NB4 (cell line): ENCODE measurements around the gene DOK3.

Experiments used
- DNase-seq: peaks from one replicate; pipeline ENCODE4 v3.0.0; 2010; ENCODE audit warnings: low read depth
- H3K4me3 ChIP-seq: one replicate; pipeline ENCODE4 v1.5.1; 2011; ENCODE audit warnings: mild to moderate bottlenecking, low read depth, low read length, moderate library complexity
- MYC ChIP-seq: IDR thresholded peaks from 2 replicates; pipeline ENCODE4 v1.6.1; 2011; ENCODE audit warnings: low read depth, low read length
- POLR2A ChIP-seq: IDR thresholded peaks from 2 replicates; pipeline ENCODE4 v1.6.1; 2011; ENCODE audit warnings: mild to moderate bottlenecking; ENCODE audit not compliant: insufficient read length; ENCODE audit errors: extremely low read depth
- TF ChIP-seq, protein P1 (sequence below): IDR thresholded peaks from 2 replicates; pipeline ENCODE4 v1.6.1; 2011; ENCODE audit warnings: low read depth, low read length
- TF ChIP-seq, protein P2 (sequence below): IDR thresholded peaks from one replicate; pipeline ENCODE4 v1.5.1; 2012; ENCODE audit warnings: low read depth, low read length

The DOK3 gene

DNA sequence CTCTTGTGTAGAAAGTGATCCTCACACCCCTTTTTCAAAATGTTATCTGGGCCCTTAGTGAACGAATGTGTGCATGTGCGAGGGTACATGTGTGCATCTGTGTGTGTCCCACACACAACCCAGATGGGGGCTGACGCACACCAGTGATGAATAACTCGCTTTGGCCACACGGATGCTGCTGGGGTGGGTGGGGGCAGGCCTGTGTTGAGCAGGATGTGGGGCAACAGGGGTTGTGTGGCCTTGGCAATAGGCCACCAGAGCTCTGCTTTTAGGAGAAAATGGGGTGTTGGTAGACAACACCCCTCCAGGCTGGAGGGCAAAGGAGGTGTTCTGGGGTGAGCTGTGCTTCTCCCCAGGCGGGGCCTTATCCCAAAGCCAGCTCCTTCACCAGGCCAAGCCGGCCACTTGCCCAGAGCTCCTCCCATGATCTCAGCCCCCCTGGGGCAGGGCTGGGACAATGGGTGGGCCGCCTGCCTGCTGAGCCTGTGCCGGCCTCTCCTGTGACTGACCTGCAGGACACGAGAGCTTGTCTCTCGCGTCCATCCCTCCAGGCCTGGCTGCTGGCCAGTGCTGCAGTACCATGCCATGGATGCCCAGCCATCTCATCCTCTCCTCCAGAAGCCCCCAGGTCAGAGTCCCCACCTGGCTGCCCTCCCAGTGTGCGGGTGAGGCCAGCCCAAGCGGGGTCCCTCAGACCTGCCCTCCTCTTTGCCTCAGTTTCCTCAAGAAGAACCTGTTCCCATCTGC lies 37.8 kb downstream of the DOK3 start:
- TF ChIP-seq POLR2A = no peak
- no peak for TF ChIP-seq MYC
- DNase-seq = no peak
- H3K4me3 ChIP-seq = peak overlapping the region; percentile 47

DNA sequence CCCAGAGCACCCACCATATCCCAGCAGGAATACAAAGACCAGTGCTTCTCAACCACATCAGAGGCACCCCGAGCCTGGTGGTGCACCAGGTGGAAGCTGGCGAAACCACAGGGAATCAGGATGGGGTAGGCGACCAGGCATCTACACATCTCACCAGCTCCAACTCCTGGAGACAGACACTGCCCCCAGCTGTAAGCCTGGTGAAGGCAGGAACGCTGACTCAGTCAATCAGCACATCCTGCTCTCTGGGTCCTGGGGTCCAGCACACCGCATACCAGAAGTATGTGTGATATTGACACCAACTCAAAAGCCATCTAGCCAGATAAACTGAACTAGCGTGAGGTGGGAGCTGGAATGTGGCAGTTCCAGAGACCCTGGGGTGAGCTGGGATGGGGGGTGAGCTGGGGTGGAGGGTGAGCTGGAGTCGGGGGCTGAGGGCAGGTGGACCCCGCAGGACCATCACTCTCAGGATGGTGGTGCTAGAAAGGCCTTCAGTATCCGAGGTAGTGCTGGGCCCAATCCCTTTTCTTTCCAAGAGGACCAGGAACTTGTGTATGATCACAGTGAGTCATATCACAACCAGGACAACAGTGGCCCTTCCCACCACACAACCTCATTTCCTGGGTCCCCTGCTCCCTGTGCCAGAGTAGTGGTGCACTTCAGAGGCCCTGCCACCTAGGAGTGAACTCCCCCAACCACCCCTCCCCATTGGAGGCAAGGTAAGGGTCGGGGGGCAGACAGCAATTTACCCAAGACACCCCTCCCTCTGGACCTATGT lies 38.7 kb downstream of the DOK3 start:
- no peak for DNase-seq
- H3K4me3 ChIP-seq = no peak overlapping the region
- TF ChIP-seq POLR2A = no peak
- TF ChIP-seq, protein P1, sequence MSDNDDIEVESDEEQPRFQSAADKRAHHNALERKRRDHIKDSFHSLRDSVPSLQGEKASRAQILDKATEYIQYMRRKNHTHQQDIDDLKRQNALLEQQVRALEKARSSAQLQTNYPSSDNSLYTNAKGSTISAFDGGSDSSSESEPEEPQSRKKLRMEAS = no peak
- no peak for TF ChIP-seq MYC
- TF ChIP-seq, protein P2, sequence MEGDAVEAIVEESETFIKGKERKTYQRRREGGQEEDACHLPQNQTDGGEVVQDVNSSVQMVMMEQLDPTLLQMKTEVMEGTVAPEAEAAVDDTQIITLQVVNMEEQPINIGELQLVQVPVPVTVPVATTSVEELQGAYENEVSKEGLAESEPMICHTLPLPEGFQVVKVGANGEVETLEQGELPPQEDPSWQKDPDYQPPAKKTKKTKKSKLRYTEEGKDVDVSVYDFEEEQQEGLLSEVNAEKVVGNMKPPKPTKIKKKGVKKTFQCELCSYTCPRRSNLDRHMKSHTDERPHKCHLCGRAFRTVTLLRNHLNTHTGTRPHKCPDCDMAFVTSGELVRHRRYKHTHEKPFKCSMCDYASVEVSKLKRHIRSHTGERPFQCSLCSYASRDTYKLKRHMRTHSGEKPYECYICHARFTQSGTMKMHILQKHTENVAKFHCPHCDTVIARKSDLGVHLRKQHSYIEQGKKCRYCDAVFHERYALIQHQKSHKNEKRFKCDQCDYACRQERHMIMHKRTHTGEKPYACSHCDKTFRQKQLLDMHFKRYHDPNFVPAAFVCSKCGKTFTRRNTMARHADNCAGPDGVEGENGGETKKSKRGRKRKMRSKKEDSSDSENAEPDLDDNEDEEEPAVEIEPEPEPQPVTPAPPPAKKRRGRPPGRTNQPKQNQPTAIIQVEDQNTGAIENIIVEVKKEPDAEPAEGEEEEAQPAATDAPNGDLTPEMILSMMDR = no peak

DNA sequence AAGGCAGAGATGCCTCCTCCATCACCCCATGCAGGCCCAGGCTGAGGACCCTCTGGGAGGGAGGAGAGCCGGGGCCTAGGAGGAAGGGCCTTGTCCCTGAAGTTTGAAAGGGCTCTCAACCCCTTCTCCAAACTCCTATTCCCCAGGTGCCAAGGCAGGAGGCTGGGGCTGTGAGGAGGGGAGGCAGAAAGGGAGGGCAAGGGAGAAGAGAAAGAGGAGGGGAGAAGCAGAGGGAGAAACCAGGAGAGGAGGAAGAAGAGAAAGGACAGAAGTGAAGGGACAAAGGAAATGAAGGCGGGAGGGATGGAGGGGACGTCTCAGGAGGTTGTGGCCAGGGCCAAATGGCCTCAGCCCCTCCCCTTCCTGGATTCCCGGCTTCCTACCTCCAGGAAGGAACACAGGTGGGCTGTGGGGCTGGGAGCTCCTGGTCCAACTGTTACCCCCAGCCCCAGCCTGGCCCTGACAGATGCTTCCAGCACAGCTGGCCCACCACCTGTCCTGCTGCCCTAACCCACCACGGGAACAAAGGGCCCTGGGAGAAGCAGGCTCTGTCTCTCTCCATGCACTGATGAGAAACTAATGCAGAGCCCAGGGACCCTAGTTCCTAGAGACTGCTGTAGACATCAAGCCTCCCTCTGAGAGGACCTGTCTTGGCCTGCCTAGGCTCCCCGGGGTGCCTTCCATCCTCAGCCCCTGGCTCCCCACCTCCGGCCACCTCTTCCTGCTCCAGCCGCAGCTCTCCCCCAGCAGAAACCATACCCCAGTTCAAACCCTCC lies 39.7 kb downstream of the DOK3 start:
- TF ChIP-seq, protein P2 = no peak
- no peak for DNase-seq
- no peak overlapping the region for H3K4me3 ChIP-seq

DNA sequence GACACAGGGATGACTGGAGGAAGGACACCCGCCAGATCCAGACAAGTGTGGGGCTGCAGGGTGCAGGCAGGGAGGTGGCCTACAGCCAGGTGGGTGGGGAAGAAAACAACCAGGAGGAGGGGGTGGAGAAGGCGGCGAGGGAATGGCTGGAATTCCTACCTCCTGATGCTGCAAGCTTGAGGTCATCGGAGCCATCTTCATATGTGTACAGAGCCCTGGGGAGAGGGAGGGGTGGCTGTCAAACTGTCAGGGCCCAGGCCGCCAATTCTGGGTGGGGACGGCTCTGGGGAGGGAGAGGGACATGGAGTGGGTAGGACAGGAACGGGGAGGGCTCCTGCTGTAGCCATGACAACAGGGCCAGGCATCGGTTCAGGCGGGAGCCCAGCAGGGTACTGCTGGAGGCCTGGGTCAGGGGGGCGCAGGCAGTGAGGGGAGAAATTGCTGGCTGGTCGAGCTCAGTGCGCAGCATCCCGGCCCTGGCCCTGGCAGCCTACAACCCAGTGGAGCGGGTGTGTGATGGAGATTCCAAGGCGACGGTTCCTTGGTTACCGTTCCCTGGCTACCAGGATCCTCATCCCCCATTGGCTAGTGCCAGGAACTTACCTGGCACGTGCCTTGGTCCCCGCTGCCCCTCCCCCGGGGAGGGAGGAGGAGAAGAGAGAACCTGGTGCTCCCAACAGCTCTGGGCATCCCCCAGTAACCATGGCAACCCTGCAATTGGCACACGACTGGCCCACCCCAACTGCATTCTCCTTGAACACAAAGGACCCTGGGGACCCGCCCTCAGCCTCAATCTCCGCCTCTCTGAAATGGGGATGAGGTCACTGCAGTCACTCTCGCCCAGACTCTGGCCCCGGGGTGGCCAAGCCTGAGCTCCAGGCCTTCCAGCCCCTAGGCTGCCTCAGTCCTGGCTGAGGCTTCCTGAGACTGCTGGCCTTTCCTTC lies 40.7 kb downstream of the DOK3 start:
- no peak overlapping the region for H3K4me3 ChIP-seq
- DNase-seq = no peak
- TF ChIP-seq MYC (no peak), POLR2A (no peak)
- TF ChIP-seq, protein P2 = no peak
- TF ChIP-seq, protein P1 = no peak

DNA sequence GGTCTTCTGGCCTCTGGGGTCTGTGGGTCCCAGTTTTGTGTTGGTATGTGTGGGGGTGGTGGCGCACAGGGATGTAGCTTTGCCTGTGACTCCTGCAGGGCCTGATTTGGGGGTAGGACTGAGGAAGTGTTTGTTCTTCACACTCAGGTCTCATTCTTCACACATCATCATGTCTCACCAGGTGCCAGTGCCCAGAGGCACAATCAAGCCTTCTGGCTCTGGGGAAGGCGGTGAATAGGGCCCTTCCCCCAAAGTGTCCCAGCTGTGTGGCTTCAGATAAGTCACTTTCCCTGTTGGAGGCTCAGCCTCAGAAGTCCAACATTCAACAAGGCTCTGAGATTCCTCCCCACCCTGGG lies 41.3 kb downstream of the DOK3 start:
- no peak for DNase-seq
- TF ChIP-seq, protein P1 = no peak
- TF ChIP-seq MYC = no peak
- TF ChIP-seq, protein P2 = no peak
- no peak for TF ChIP-seq POLR2A
- no peak overlapping the region for H3K4me3 ChIP-seq

DNA sequence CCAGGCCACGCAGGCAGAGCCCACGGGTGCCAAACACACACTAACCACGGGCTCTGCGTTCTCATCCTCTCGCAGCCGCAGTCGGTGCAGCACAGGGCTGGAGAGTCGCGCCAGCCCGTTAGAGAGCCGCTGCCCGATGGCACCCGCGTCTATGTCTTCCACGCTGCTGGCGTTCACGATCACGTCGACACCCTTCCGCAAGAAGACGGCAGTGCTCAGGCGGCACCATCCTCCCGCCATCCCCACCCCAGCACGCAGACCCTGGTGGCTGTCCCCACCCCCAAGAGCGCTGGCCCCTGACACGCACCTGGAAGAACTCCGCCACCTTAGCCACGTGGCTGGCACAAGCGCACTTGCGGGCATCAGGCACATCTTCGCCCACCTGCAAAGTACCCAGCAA lies 42.2 kb downstream of the DOK3 start:
- no peak for TF ChIP-seq MYC
- TF ChIP-seq, protein P2 = no peak
- TF ChIP-seq, protein P1 = no peak
- no peak for TF ChIP-seq POLR2A
- H3K4me3 ChIP-seq = no peak overlapping the region
- no peak for DNase-seq
